OCI-LY3 (cell line): ENCODE data around the gene ATG2A.

Experiments used
- EZH2phosphoT487 ChIP-seq: fragments of 200-600 bp; shearing (Covaris generic); IDR thresholded peaks from 2 replicates; pipeline ENCODE4 v1.6.1; 2018; ENCODE audit warnings: antibody characterized with exemption, mixed run types, low read depth
- TF ChIP-seq, protein P1 (sequence below): fragments of 200-600, 300-600 bp; sonication (generic); IDR thresholded peaks from 2 replicates; pipeline ENCODE4 v1.5.1; 2014; ENCODE audit warnings: antibody characterized with exemption, low read length, low read depth

- TF ChIP-seq, protein P1, sequence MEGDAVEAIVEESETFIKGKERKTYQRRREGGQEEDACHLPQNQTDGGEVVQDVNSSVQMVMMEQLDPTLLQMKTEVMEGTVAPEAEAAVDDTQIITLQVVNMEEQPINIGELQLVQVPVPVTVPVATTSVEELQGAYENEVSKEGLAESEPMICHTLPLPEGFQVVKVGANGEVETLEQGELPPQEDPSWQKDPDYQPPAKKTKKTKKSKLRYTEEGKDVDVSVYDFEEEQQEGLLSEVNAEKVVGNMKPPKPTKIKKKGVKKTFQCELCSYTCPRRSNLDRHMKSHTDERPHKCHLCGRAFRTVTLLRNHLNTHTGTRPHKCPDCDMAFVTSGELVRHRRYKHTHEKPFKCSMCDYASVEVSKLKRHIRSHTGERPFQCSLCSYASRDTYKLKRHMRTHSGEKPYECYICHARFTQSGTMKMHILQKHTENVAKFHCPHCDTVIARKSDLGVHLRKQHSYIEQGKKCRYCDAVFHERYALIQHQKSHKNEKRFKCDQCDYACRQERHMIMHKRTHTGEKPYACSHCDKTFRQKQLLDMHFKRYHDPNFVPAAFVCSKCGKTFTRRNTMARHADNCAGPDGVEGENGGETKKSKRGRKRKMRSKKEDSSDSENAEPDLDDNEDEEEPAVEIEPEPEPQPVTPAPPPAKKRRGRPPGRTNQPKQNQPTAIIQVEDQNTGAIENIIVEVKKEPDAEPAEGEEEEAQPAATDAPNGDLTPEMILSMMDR = no peak
- TF ChIP-seq EZH2phosphoT487 = no peak
Observed at GRCh38 chr11:64854534-64855502, 62.2 kb downstream of the ATG2A start.
